Measurements from ENCODE around the gene PRKAR2B.

DNA sequence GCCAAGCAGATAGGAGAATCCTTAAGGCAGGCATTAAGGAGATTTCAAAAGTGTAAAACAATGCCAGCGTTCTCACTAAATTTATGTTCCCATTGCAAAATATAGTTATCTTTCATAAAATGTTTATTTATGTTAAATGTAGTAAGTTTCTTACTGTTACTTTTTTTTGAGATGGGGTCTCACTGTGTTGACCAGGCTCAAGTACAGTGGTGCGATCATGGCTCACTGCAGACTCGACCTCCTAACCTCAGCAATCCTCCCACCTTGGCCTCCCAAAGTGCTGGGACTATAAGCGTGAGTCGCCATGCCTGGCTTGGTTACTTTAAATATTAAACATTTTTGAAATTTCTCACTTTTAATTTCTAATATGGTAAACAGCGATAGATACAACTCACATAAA lies 31.8 kb upstream of the PRKAR2B start:
- TF ChIP-seq, protein P1, sequence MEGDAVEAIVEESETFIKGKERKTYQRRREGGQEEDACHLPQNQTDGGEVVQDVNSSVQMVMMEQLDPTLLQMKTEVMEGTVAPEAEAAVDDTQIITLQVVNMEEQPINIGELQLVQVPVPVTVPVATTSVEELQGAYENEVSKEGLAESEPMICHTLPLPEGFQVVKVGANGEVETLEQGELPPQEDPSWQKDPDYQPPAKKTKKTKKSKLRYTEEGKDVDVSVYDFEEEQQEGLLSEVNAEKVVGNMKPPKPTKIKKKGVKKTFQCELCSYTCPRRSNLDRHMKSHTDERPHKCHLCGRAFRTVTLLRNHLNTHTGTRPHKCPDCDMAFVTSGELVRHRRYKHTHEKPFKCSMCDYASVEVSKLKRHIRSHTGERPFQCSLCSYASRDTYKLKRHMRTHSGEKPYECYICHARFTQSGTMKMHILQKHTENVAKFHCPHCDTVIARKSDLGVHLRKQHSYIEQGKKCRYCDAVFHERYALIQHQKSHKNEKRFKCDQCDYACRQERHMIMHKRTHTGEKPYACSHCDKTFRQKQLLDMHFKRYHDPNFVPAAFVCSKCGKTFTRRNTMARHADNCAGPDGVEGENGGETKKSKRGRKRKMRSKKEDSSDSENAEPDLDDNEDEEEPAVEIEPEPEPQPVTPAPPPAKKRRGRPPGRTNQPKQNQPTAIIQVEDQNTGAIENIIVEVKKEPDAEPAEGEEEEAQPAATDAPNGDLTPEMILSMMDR (IDR thresholded peaks at IDR 0.05) = no peak
- no peak for TF ChIP-seq POLR2A (IDR thresholded peaks at IDR 0.05)

All from body of pancreas (tissue), 4 donors.